Coronary artery (tissue), 2 donors: Measurements from ENCODE around the gene SLC35G3.

ENCODE experiments used
- DNase-seq: peaks from one replicate; pipeline ENCODE4 v3.0.0-alpha.2; 2017; ENCODE audit warnings: low spot score
- H3K27ac ChIP-seq, 2 donors: fragments of 200-600 bp; sonication (generic); one replicate each; pipeline ENCODE4 v1.5.1; 2016 to 2019
- H3K4me3 ChIP-seq: fragments of 200-600 bp; sonication (generic); 2 replicates; pipeline ENCODE4 v1.5.1; 2016; ENCODE audit warnings: mild to moderate bottlenecking, moderate library complexity
- TF ChIP-seq, protein P1 (sequence below): fragments of 200-600 bp; sonication (generic); IDR thresholded peaks from one replicate; pipeline ENCODE4 v1.5.1; 2019; ENCODE audit warnings: antibody characterized with exemption

SLC35G3 gene

GRCh38 chr17:35222452-35222851 lies 28.3 kb upstream of the SLC35G3 start:
- H3K27ac ChIP-seq, result no peak overlapping the region
- no peak for DNase-seq
- TF ChIP-seq, protein P1, sequence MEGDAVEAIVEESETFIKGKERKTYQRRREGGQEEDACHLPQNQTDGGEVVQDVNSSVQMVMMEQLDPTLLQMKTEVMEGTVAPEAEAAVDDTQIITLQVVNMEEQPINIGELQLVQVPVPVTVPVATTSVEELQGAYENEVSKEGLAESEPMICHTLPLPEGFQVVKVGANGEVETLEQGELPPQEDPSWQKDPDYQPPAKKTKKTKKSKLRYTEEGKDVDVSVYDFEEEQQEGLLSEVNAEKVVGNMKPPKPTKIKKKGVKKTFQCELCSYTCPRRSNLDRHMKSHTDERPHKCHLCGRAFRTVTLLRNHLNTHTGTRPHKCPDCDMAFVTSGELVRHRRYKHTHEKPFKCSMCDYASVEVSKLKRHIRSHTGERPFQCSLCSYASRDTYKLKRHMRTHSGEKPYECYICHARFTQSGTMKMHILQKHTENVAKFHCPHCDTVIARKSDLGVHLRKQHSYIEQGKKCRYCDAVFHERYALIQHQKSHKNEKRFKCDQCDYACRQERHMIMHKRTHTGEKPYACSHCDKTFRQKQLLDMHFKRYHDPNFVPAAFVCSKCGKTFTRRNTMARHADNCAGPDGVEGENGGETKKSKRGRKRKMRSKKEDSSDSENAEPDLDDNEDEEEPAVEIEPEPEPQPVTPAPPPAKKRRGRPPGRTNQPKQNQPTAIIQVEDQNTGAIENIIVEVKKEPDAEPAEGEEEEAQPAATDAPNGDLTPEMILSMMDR, result no peak
- H3K4me3 ChIP-seq, result no peak overlapping the region

DNA sequence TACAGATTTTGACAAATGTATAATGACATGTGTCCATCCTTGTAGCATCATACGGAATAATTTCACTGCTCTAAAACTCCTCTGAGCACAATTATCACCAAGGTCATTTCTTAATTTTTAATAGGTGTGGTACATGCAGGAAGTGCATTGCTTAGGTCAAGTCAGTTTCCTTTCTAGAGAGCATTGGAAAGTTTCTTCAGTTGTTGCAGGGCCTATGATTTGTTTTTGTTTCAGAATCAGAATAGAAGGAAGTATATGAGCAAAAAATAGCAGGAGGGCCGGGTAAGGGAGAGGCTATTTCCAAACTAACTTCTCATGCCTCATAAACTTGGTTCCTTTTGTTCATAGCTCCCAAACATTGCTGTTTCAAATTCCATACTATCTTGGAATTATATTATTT lies 24.7 kb upstream of the SLC35G3 start:
- no peak for DNase-seq
- TF ChIP-seq, protein P1, result no peak
- Histone ChIP-seq H3K4me3 (no peak overlapping the region), H3K27ac (no peak overlapping the region)

DNA sequence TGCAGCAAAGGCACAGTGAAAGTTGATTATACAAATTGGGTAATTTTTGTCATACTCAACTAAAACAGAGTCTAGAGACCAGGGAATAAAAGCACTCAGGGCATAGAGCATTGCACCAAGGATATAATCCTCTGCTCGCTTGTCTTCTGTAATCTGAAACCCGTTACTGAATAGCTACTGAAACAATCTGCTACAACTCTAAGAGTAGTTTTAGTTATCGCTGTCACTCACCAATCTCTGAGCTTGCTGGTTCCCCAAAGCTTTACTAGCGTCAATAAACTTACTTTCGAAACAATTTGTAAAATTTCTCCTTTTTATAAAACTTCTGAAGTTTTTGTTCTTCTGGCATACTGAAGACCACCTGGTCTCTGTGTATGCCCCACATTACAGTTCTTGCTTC lies 22.9 kb upstream of the SLC35G3 start:
- no peak overlapping the region for H3K27ac ChIP-seq
- no peak overlapping the region for H3K4me3 ChIP-seq
- no peak for DNase-seq
- TF ChIP-seq, protein P1, result no peak

- no peak for DNase-seq
- TF ChIP-seq, protein P1, result no peak
- Histone ChIP-seq H3K27ac (no peak overlapping the region), H3K4me3 (no peak overlapping the region)
Observed at GRCh38 chr17:35214631-35215273, 20.6 kb upstream of the SLC35G3 start.

DNA sequence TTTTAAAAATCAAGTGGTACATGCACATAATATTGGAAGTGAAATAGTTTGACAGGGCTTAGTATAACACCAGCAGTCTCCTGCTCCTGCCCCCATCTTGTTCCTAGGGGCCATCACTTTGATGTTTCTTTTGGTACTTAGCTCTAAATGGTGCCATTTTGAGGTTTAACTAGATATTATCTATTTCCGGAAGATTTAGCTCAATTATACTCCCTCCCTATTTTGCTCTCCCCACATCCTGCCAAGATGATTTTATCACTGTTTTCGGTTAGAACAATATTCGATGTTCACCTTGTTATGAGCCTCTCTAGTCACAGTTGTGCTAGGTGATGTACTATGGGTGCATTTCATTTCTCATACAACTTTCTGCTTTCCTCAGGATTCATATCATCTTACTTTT lies 20.0 kb upstream of the SLC35G3 start:
- Histone ChIP-seq H3K27ac (no peak overlapping the region), H3K4me3 (no peak overlapping the region)
- TF ChIP-seq, protein P1, result no peak
- no peak for DNase-seq

- H3K27ac ChIP-seq, result no peak overlapping the region
- TF ChIP-seq, protein P1, result no peak
- no peak overlapping the region for H3K4me3 ChIP-seq
- no peak for DNase-seq
Observed at GRCh38 chr17:35213412-35213940, 19.3 kb upstream of the SLC35G3 start.

DNA sequence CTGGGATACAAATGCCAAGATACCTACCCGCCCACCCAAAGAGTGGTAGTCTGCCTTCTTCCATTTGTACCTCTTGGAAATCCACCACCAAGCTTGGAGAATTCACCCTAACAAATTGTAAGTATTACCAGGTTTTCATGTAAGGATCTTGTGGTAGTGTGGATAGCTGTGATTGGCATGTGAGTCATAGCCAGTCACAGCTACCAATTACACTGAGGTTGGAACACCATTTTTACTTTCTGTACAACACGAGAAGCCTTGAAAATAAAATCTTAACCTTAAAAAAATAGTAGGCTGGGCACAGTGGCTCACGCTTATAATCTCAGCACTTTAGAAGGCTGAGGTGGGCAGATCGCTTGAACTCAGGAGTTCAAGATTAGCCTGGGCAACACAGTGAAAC lies 18.5 kb upstream of the SLC35G3 start:
- TF ChIP-seq, protein P1, result no peak
- H3K4me3 ChIP-seq, result no peak overlapping the region
- H3K27ac ChIP-seq, result no peak overlapping the region
- no peak for DNase-seq
